ENCODE data around the gene OSTM1. TPM values are rescaled to one million over a fixed set of nuclear protein-coding genes. Genes with fewer than 3 reads are reported as not detected.

OSTM1 gene
- total and polyA plus RNA-seq, 2 of the 13 experiments (the other 11 are each of a cell fraction or from before 2014, with no cell fraction given): 8.7 to 20.5 TPM

DNA sequence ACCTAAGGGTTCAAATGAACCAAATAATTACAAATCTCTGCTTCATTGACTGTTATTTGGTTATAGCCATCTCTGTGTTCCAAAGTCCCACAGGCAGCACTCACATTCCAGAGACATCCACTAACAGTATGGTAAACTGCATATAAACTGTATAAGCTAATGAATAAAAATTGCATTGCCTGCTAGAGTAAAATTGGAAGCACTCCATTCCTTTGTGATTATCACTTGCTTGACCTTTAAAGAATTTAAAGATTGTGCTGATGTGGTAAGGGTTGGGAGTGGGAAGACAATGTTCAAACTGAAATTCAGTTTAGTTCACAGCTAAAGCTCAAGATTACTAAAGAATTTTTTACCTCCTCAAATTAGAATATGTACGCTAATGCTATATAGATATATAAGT lies 31.0 kb upstream of the OSTM1 start:
- no peaks in the 10 kb centered on the region for H3K36me3 ChIP-seq (replicated peaks in 1 of 2; ENCODE audit: control insufficient read depth in 1 of 2, insufficient read depth in 2 of 2, low read length in 2 of 2)
- BruUV-seq (replicated peaks): no TSS peak
- 49% methylated on average over 1 of the region's 1 CpG for WGBS (ENCODE audit: low lambda C conversion rate)
- no peaks in the 10 kb centered on the region for H3K27me3 ChIP-seq (ENCODE audit: control insufficient read depth in 1 of 2, insufficient read depth in 2 of 2, low read length in 2 of 2)
- in situ Hi-C loops (cut with HindIII; ENCODE audit: extremely low pct_ligation_motif_present, low pct_unique_long_range_greater_than_20kb) (no loop called here), intact Hi-C loops (cut with micrococcal nuclease; ENCODE audit: unreplicated experiment) (no loop called here)
- no peaks in the 10 kb centered on the region for H3K79me2 ChIP-seq (ENCODE audit: insufficient read depth, low read length)
- no peaks in the 10 kb centered on the region for H3K9me3 ChIP-seq (ENCODE audit: low read length)
- CTCF ChIA-PET (ENCODE audit: low intra/inter-chr PET ratio, low total read pairs): no interaction called here
- no peak overlapping the region for H3K4me2 ChIP-seq (ENCODE audit: low read depth, low read length)
- TF ChIP-seq ZMAT3 (CRISPR knock-in tag; conservative IDR thresholded peaks at IDR 0.05) (no peak), POLR2AphosphoS5 (IDR thresholded peaks at IDR 0.05; ENCODE audit: low read depth, low read length) (no peak), ZNF274 (CRISPR knock-in tag; IDR thresholded peaks at IDR 0.05) (no peak), CREM (IDR thresholded peaks at IDR 0.05) (no peak), CREM (CRISPR knock-in tag; IDR thresholded peaks at IDR 0.05) (no peak), AKAP8 (CRISPR knock-in tag; IDR thresholded peaks at IDR 0.05) (no peak), THYN1 (CRISPR knock-in tag; IDR thresholded peaks at IDR 0.05; ENCODE audit: borderline replicate concordance, low read depth) (no peak), CENPT (CRISPR knock-in tag; IDR thresholded peaks at IDR 0.05; ENCODE audit: low read depth) (no peak), KLF9 (CRISPR knock-in tag; IDR thresholded peaks at IDR 0.05; ENCODE audit: low read depth) (no peak), TEAD3 (CRISPR knock-in tag; optimal IDR thresholded peaks at IDR 0.05; ENCODE audit: borderline replicate concordance) (no peak), KLF16 (CRISPR knock-in tag; IDR thresholded peaks at IDR 0.05) (no peak)
- TF ChIP-seq, protein P1, sequence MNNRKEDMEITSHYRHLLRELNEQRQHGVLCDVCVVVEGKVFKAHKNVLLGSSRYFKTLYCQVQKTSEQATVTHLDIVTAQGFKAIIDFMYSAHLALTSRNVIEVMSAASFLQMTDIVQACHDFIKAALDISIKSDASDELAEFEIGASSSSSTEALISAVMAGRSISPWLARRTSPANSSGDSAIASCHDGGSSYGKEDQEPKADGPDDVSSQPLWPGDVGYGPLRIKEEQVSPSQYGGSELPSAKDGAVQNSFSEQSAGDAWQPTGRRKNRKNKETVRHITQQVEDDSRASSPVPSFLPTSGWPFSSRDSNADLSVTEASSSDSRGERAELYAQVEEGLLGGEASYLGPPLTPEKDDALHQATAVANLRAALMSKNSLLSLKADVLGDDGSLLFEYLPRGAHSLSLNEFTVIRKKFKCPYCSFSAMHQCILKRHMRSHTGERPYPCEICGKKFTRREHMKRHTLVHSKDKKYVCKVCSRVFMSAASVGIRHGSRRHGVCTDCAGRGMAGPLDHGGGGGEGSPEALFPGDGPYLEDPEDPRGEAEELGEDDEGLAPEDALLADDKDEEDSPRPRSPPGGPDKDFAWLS (CRISPR knock-in tag; IDR thresholded peaks at IDR 0.05; ENCODE audit: borderline replicate concordance): no peak
- no peaks in the 10 kb centered on the region for H4K20me1 ChIP-seq (ENCODE audit: insufficient read depth, low read length)
- POLR2A ChIA-PET: no interaction called here
- no peaks in the 10 kb centered on the region for H3K4me1 ChIP-seq (ENCODE audit: insufficient read depth, low read length)
- ATAC-seq (no peak), FAIRE-seq (no peak), DNase-seq (ENCODE audit: low spot score) (no peak)
- no peak overlapping the region for H2AFZ ChIP-seq (ENCODE audit: low read length)
- no peak overlapping the region for H3K27ac ChIP-seq (ENCODE audit: extremely low read length, insufficient read depth, low read length)
- no peak overlapping the region for H3K9ac ChIP-seq (ENCODE audit: insufficient read depth, low read depth, low read length)
- no peak overlapping the region for H3K4me3 ChIP-seq (replicated peaks in 1 of 3; ENCODE audit: insufficient read depth in 1 of 3, low read depth in 2 of 3, low read length in 3 of 3)
